WI38 (cell line): ENCODE results near the gene SSNA1.

Source experiments
- H3K4me3 ChIP-seq: 2 replicates; pipeline ENCODE4 v1.5.1; 2011; ENCODE audit warnings: low read depth, mild to moderate bottlenecking, control low read depth, low read length
- CTCF ChIP-seq: IDR thresholded peaks from 2 replicates; pipeline ENCODE4 v1.5.1; 2012; ENCODE audit warnings: low read depth, mild to moderate bottlenecking, control low read depth, low read length

SSNA1 gene

DNA sequence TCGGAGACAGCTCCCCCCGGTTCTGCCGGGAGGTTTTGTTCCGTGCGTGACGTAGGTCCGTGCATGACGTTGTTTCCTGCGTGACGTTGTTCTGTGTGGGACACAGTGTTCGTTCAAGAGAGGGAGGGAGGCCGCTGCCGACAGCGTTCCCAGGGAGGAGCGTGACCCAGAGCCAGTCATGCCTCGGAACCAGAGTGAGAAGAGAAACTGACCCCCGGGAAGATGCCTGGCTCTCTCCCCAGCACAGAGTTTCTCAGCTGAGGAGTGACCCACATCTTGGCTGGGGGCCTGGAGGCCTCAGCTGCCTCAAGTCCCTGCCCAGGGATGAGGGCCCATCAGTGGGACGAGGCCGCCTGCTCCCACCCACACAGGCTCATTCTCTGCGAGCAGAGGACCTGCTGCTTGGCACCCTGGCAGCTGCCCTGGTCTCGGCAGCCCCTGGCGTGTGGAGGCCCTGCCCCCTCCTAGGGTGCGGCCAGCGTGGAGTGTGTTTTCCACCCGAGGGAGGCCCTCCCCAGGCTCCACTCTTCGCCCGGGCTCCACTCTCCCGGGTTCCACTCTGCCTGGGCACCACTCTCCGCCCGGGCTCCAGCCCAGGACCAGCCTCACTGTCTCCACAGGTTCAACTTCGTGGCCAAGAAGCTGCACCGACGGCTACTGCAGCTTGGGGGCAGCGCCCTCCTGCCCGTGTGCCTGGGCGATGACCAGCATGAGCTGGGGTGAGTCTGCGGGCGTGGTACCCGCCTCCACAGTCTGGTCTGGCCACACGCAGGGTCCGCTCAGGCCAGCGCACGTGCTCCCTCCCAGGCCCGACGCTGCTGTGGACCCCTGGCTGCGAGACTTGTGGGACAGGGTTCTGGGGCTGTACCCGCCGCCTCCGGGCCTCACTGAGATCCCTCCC, 24.9 kb downstream of the SSNA1 start:
- no peak overlapping the region for H3K4me3 ChIP-seq
- no peak for TF ChIP-seq CTCF

- H3K4me3 ChIP-seq, result no peak overlapping the region
- no peak for TF ChIP-seq CTCF
Measured at GRCh38 chr9:137214620-137215019, 26.1 kb downstream of the SSNA1 start.

DNA sequence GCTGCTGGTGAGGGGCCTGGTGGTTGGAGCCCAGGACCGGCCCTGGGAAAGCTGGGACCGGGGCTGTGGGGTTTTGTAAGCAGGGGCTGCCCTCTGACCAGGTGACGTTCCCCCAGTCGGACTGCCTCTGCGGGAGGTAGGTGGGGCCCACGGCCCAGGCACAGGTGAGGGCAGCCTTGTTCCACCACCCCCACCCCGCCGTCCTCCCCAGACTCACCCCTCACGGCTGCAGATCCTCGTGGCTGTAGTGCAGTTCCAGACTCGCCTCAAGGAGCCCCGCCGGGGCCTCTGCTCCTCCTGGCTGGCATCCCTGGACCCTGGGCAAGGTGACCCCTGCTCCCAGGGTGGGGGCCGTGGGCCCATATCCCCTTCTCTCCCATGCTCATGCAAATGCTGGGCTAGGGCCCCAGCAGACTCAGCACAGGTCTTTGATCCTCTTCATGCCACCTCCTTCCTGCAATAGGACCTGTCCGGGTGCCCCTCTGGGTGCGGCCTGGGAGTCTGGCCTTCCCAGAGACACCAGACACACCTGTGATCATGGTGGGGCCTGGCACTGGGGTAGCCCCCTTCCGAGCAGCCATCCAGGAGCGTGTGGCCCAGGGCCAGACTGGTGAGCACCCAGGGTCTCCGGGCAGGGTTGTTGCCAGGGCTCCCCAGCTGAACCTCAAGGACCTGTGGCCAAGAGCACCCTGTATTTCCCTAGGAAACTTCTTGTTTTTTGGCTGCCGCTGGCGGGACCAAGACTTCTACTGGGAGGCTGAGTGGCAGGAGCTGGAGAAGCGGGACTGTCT, 26.9 kb downstream of the SSNA1 start:
- no peak for TF ChIP-seq CTCF
- H3K4me3 ChIP-seq, result no peak overlapping the region

- H3K4me3 ChIP-seq, result no peak overlapping the region
Measured at GRCh38 chr9:137216188-137216965, 27.9 kb downstream of the SSNA1 start.

GRCh38 chr9:137217276-137218211, 29.1 kb downstream of the SSNA1 start:
- no peak for TF ChIP-seq CTCF
- H3K4me3 ChIP-seq, result no peak overlapping the region

More at GRCh38 chr9:137216188-137216965, 27.9 kb downstream of the SSNA1 start:
- TF ChIP-seq CTCF, result no peak

DNA sequence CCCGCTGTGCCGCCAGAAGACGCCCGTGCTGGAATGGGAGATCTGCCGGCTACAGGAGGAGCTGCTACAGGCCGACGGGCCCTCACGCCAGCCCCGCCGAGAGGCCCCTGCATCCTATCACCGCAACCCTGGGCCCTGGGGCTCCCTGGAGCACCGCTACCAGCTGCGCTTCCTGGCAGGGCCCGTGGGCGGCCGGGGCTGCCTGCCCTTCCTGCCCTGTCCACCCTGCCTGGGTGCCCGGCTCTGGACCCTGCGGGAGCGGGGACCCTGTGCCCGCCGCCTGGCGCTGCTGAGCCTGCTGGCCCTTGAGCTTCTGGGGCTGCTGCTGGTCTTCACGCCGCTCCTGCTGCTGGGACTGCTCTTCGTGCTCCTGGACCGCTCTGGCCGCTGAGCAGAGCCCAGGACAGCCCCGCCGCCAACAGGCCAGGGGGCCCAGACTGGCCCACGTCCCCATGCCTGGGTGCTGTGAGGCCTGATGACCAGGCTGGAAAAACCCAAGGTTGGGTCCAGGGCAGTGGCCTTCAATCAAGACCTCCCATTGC, 29.8 kb downstream of the SSNA1 start:
- no peak overlapping the region for H3K4me3 ChIP-seq
- no peak for TF ChIP-seq CTCF
